Breast epithelium (tissue), 3 donors: Measurements from ENCODE around the gene PLPPR1.

Source experiments
- CTCF ChIP-seq, 3 donors: fragments of 450-650 bp; IDR thresholded peaks; one replicate each; pipeline ENCODE4 v1.5.1; 2016 to 2017; ENCODE audit warnings: antibody characterized with exemption in 3 of 3, mild to moderate bottlenecking in 3 of 3, moderate library complexity in 3 of 3
- POLR2A ChIP-seq: fragments of 450-650 bp; IDR thresholded peaks from one replicate; pipeline ENCODE4 v1.6.1; 2016; ENCODE audit warnings: antibody characterized with exemption, mild to moderate bottlenecking, moderate library complexity
- POLR2AphosphoS5 ChIP-seq, 3 donors: sonication (generic); formaldehyde crosslinking; IDR thresholded peaks; one replicate each; pipeline ENCODE4 v1.6.1; 2017; ENCODE audit warnings: antibody characterized with exemption in 3 of 3

- no peak for TF ChIP-seq CTCF (IDR thresholded peaks at IDR 0.05)
- no peak for TF ChIP-seq POLR2A
- no peak for TF ChIP-seq POLR2AphosphoS5 (IDR thresholded peaks at IDR 0.05)
Observed at GRCh38 chr9:101362450-101362849, 333.9 kb downstream of the PLPPR1 start.
